Upper lobe of left lung (tissue), 6 donors: ENCODE data around the gene TEX13B. TPM values are rescaled to one million over a fixed set of nuclear protein-coding genes. Genes with fewer than 3 reads are reported as not detected.
A peak's percentile ranks its signal among the peaks of the same experiment; 100 is the strongest.

ENCODE experiments used
- ATAC-seq, 2 donors: fragments of 200-7000 bp; cut with Tn5 transposase; one replicate each; pipeline ENCODE4 v1.9.1; 2022; ENCODE audit warnings: mild to moderate bottlenecking in 2 of 2, moderate library complexity in 2 of 2; ENCODE audit not compliant: low FRiP score in 2 of 2
- DNase-seq, 2 donors: peaks; one replicate each; pipeline ENCODE4 v3.0.0-alpha.2; 2019 to 2020
- H3K27ac ChIP-seq, 4 donors: fragments of 200-600 bp; sonication (generic); one replicate each; pipeline ENCODE4 v1.5.1; 2016 to 2019
- H3K27me3 ChIP-seq, 4 donors: fragments of 200-600 bp; sonication (generic); one replicate each; pipeline ENCODE4 v1.5.1; 2017 to 2019
- H3K36me3 ChIP-seq, 4 donors: fragments of 200-600 bp; sonication (generic); one replicate each; pipeline ENCODE4 v1.5.1; 2016 to 2019
- H3K4me1 ChIP-seq, 4 donors: fragments of 200-600 bp; sonication (generic); one replicate each; pipeline ENCODE4 v1.5.1; 2018 to 2019
- H3K4me3 ChIP-seq, 4 donors: fragments of 200-600 bp; sonication (generic); one replicate each; pipeline ENCODE4 v1.5.1; 2017 to 2019; ENCODE audit warnings: mild to moderate bottlenecking in 2 of 4, moderate library complexity in 1 of 4
- H3K9me3 ChIP-seq, 4 donors: fragments of 200-600 bp; sonication (generic); one replicate each; pipeline ENCODE4 v1.5.1; 2018 to 2019
- CTCF ChIP-seq, 6 experiments: fragments of 450-650 bp in 4 of 6; fragments of 200-600 bp in 2 of 6; sonication (generic) in 2 of 6; IDR thresholded peaks; one replicate each; pipeline ENCODE4 v1.5.1; 2016 to 2019; ENCODE audit warnings: antibody characterized with exemption in 6 of 6
- EP300 ChIP-seq, 4 donors: sonication (generic); formaldehyde crosslinking; IDR thresholded peaks; one replicate each; pipeline ENCODE4 v1.5.1; 2017; ENCODE audit warnings: antibody characterized with exemption in 4 of 4, control low read depth in 2 of 4
- POLR2A ChIP-seq, 4 donors: fragments of 450-650 bp; IDR thresholded peaks; one replicate each; pipeline ENCODE4 v1.5.1; 2016 to 2017; ENCODE audit warnings: antibody characterized with exemption in 4 of 4, mild to moderate bottlenecking in 2 of 4
- POLR2AphosphoS5 ChIP-seq, 2 donors: sonication (generic); formaldehyde crosslinking; IDR thresholded peaks; one replicate each; pipeline ENCODE4 v1.5.1; 2017; ENCODE audit warnings: antibody characterized with exemption in 2 of 2
- WGBS, 2 donors: methylation state at CpG; one replicate each; pipeline ENCODE4 v1.1.5; 2017 to 2018; 5-methylcytosine and 5-hydroxymethylcytosine counted together
- total RNA-seq, 6 donors: library from RNA; depleted of rRNA in 4 of 6; stranded (reverse); fragments of >200 nt in 4 of 6; gene quantifications; one replicate each; pipeline versions ENCODE4 v1.1.0 to v1.2.1, GENCODE V29; 2016 to 2021
- donor health status: DM: no; HTN: no; CAD: no; lungs with moderate emphysema.
- donor health status: DM: no; HTN: yes; CAD: no; lungs with severe emphysema.

TEX13B gene
- total RNA-seq = not detected

GRCh38 chrX:107982356-107982755 is at the start of gene TEX13B:
TSS of gene TEX13B (minus strand) at chrX:107982370. CDS start at chrX:107982127, 243 bp downstream.
- no peaks in the 10 kb centered on the region for H3K4me1 ChIP-seq
- H3K4me3 ChIP-seq = no peak within 1 kb of the TSS
- TF ChIP-seq POLR2AphosphoS5 (IDR thresholded peaks at IDR 0.05) = no peak
- no peak for TF ChIP-seq POLR2A (IDR thresholded peaks at IDR 0.05)
- TF ChIP-seq CTCF (IDR thresholded peaks at IDR 0.05) = no peak
- TF ChIP-seq EP300 (IDR thresholded peaks at IDR 0.05) = no peak
- no peaks in the 10 kb centered on the region for H3K27me3 ChIP-seq
- DNase-seq = no peak
- no peaks in the 10 kb centered on the region for H3K9me3 ChIP-seq
- ATAC-seq = no peak
- 74 to 83% methylated on average over 6 of the region's 6 CpGs for WGBS, 2 donors
- H3K27ac ChIP-seq = no peak within 1 kb of the TSS
- no peaks in the 10 kb centered on the region for H3K36me3 ChIP-seq

GRCh38 chrX:108029928-108030711 is 48.0 kb upstream of the TEX13B start:
- H3K4me3 ChIP-seq = no peak overlapping the region
- ATAC-seq (no peak), DNase-seq (no peak)
- H3K9me3 ChIP-seq = no peaks in the 10 kb centered on the region
- no peak overlapping the region for H3K27ac ChIP-seq
- no peak for TF ChIP-seq POLR2AphosphoS5 (IDR thresholded peaks at IDR 0.05)
- no peak for TF ChIP-seq EP300 (IDR thresholded peaks at IDR 0.05)
- no peak for TF ChIP-seq CTCF (IDR thresholded peaks at IDR 0.05)
- TF ChIP-seq POLR2A (IDR thresholded peaks at IDR 0.05) = no peak
- H3K36me3 ChIP-seq = no peaks in the 10 kb centered on the region
- H3K4me1 ChIP-seq = no peaks in the 10 kb centered on the region
- H3K27me3 ChIP-seq = no peaks in the 10 kb centered on the region
- 81 to 93% methylated on average over 4 to 5 of the region's 5 CpGs for WGBS, 2 donors

- H3K36me3 ChIP-seq = no peaks in the 10 kb centered on the region
- WGBS, 2 donors = 52% methylated on average over 1 of the region's 1 CpG
- H3K4me1 ChIP-seq = no peaks in the 10 kb centered on the region
- ATAC-seq (no peak), DNase-seq (no peak)
- H3K4me3 ChIP-seq = no peak overlapping the region
- peak in 1 of 4 donors; percentile 37 for TF ChIP-seq EP300 (IDR thresholded peaks at IDR 0.05)
- no peak for TF ChIP-seq POLR2AphosphoS5 (IDR thresholded peaks at IDR 0.05)
- no peak for TF ChIP-seq POLR2A (IDR thresholded peaks at IDR 0.05)
- TF ChIP-seq CTCF (IDR thresholded peaks at IDR 0.05) = no peak
- no peak overlapping the region for H3K27ac ChIP-seq
- H3K27me3 ChIP-seq = no peaks in the 10 kb centered on the region
- no peaks in the 10 kb centered on the region for H3K9me3 ChIP-seq
These were observed 46.7 kb upstream of the TEX13B start for GRCh38 chrX:108028854-108029253.

- 59% methylated on average over 2 of the region's 2 CpGs; no CpG with 5 or more reads in 1 of the 2 donors for WGBS, 2 donors
- TF ChIP-seq POLR2AphosphoS5 (IDR thresholded peaks at IDR 0.05) (no peak), EP300 (IDR thresholded peaks at IDR 0.05) (no peak), CTCF (IDR thresholded peaks at IDR 0.05) (no peak)
- Histone ChIP-seq H3K27me3 (no peaks in the 10 kb centered on the region), H3K4me3 (no peak overlapping the region), H3K27ac (no peak overlapping the region), H3K4me1 (no peaks in the 10 kb centered on the region), H3K9me3 (no peaks in the 10 kb centered on the region), H3K36me3 (no peaks in the 10 kb centered on the region)
- DNase-seq (no peak), ATAC-seq (no peak)
These were observed 43.9 kb upstream of the TEX13B start for GRCh38 chrX:108025954-108026600.
